T-helper 2 cell (primary cell): Measurements from ENCODE around the gene NOS1AP.
"Not testable (repeated sequence)": the region's sequence is repeated elsewhere in the genome, so short reads cannot be mapped to it uniquely, and the experiment has no call there.

Experiments used
- DNase-seq, 5 experiments: peaks; one replicate each; pipeline versions ENCODE4 v3.0.0 to v3.0.0-alpha.2; 2012 to 2022
- total RNA-seq, 2 donors: gene quantifications; one replicate each; lab custom pipeline; 2026; lab: John Stamatoyannopoulos, UW

NOS1AP gene
- 0 to 0.62 reads per million in 2 donors for total RNA-seq

DNA sequence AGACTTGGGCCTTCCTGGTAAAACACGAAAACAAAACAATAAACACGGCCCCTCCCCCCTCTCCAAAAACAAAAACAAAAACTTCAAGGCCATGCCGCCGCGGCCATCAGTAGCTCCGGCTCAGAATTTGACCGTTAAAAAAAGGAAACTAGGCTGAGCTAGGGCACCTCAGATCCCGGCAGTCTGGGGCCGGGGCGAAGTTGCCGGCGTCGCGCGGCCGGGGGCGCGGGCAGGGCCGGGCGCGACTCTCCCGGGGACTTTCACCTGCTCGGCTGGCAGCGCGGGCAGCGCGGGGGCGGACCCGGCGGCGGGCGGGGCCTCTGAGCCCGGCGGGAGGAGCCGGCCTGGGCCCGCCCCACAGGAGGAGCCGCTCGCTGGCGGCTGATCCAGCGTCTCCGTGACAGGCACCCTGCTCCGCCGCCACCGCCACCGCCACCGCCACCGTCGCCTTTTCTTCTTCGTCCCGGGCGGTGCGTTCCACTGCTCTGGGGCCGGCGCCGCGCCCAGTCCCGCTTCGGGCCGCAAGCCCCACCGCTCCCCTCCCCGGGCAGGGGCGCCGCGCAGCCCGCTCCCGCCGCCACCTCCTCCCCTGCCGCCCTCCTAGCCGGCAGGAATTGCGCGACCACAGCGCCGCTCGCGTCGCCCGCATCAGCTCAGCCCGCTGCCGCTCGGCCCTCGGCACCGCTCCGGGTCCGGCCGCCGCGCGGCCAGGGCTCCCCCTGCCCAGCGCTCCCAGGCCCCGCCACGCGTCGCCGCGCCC lies at the start of gene NOS1AP:
NOS1AP (plus strand) TSS at position 358 of the 760 bp plus-strand sequence. CDS start 487 bp downstream, outside the sequence.
- DNase-seq: peak; percentile 38 to 82 (median 59)

DNA sequence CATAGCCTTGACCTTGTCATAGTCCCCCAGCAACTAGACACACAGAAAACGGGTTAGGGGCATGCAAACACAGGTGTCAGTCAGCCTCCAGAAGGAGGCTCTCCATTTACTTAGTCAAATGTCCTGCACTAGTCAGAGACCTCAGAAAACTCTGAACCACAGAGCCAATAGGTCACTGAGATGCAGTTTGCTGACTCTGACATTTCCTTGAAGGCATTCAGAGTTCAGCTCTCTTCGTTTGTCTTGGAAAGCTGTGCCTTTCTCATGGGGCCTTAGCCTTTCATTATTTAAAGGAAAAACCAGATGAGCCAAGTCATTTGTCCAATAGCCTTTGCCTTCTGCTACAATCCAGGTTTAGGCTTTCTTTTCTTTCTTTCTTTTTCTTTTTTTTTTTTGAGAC lies 49.3 kb upstream of the NOS1AP start:
- no peak for DNase-seq

DNA sequence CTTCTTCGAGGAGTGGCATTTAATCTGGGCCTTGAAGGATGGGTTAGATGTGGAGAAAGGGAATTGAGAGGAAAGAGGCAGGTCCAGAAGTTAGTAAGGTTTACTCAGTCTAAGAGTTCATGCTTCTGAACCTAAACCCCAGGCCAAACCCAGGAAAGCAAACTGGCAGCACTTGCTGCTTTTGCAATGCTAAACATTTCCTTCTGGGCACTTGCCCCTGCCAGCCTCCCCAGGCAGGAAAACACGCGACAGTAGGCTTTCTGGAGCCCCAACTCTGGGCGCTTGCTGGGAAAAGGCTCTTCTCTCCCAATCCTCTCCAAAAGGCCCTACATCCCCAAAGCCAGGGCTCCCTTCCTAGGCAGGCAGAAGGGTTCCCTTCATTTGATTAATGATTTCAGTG lies 48.4 kb upstream of the NOS1AP start:
- DNase-seq: no peak

DNA sequence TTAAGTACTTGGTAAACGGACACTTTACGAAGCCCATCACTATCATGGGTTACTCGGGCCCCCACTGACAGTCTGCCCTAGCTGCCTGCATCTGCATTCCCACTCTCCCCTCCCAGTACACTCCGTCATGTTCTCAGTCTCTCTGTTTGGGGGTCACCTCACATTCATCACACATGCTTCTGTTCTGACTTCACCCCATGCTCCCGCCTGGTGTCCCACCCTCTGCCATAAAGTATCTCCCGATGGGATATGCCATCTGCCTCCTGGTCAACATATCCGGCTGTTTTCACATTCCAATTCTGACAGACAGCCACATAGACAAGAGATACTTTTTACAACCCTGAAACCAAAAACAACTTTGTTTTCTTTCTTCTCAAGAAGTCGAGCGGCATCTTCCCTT lies 46.9 kb upstream of the NOS1AP start:
- DNase-seq: no peak

DNA sequence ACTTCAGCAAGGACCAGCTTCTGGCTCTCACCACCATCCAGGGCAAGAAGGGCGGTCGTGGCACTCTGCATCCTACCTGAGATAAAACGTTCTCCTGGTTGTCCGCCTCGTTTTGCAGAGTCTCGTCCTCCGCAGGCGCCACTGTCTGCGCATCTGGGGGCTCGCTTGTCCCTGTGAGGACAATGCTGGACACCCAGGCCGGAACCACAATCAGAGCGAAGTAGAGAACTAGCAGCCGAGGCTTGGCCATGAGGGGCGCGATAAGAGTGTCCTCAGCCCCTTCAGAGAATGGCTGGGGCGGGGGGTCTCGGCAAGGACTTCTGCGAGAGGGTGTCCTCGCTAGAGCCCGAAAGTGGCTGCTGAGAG lies 46.3 kb upstream of the NOS1AP start:
- no peak for DNase-seq

DNA sequence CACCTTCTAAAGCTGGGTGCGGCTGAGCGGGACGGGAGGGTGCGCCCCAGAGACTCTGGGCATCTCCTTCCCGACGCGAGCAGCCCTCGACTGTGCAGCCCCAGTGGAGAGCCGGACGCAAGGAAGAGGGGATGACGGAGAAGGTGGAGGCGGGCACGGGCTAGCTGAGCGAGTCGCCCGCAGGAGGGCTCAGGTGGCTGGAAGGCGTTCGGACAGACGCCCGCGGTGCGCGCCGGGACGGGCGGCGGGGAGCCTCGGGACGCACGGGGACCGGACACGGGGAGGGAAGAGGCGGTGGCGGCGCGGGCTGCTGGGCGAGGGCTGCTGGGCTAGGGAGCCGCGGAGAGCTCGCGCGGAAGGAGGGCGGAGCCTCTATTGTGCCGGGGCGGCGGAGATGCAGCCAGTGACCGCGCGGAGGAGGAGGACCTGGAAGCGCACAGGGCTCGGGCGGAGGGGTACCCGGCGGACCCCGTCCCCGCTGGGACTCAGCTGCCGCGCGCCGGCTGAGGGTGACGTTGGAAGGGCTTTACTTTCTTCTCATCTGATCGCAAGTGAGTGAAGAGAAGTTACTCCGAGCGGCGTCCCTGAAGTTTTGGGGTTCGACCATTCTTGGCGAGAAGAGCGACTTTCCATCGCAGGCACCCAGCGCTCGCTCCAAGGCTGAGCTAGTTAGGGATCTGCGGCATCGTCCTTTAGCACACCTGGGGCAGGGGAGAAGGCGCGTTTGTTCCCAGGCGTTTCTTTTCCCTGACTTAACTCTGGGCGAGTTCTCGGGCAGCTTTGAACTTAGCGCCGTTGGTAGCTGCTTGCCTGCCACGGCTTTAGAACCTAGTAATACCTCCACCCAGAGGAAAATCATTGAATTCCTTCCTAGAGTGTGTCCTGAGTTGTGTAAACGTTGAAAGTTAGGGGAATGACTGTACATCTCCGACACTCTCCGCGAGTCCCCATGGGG lies 45.7 kb upstream of the NOS1AP start, which contains the start of gene OLFML2B:
OLFML2B (minus strand) TSS at position 323 of the 955 bp plus-strand sequence. CDS start 439 bp downstream, outside the sequence.
- DNase-seq: peak in 3 of 5 experiments; percentile 17 to 61 (median 24)

DNA sequence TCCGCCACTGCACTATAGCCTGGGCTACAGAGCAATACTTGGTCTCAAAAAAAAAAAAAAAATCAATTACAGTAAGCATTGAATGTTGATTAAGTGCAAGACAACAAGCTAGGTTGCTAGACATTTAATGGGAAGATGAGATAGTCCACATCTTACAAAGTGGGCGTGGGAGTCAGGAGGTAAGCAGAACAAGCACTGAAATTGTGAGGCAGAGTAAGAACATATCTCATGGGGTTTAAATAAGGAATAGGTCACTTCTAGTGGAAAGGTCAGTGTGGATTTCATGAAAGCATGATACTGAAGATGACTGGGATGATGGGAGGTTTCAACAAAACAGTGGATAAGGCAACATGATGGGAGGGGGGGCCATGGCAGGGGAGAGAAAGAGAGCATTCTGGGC lies 44.0 kb upstream of the NOS1AP start:
- no peak for DNase-seq

DNA sequence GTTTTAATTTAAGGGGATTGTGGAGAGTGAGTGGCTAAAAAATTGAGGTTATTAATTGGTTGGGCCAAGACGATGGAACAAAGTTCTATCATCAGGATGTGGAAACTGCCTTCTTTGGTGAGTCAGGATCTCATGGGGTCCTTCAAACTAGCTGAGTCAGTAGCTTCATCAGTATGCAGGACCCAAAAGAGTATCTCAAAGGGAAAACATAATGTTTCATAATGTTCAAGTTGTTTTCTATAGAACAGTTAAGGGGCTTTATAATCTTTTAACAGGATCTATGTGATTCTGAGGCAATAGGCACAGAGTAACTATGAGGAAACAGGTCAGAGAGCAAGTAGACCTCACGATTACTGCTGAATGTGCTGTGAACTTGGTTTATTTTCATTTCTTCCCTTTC lies 42.6 kb upstream of the NOS1AP start:
- no peak for DNase-seq

DNA sequence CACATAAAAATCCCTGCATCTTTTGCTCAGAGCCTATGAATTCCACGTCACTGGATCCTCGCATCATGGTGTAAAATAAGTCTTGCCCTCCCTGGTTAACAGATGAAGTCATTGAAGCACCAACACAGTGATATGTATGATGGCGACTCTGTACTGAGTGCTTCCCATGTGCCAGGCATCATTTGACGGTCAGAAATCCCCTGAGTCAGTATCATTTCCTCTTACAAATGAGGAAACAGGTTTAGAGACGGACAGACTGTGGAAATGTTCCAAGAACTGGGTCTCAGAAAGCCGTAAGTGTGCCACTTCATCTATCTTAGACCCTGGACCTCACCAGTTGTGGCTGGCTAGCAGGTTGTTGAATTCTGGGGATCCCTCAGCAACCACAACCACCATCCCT lies 40.8 kb upstream of the NOS1AP start:
- no peak for DNase-seq

DNA sequence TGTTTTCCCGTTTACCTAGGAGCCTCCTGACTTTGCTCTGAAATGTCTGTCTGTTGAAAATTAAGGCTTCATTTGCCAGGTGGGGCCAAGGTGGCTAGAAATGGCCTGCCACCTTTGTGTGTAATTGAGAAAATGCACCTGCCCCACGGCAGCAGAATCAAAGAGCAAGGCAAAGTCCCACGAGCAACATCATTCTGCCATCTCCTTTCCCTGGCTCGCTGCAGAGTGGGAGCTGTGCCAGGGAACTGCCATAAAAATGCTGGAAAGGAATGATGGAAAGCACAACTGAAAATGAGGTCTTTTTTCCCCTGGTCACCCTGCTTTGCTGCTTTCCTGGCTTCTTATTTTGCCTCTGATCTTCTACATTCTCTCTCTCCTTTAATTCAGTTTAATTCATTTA lies 40.3 kb upstream of the NOS1AP start:
- DNase-seq: no peak

DNA sequence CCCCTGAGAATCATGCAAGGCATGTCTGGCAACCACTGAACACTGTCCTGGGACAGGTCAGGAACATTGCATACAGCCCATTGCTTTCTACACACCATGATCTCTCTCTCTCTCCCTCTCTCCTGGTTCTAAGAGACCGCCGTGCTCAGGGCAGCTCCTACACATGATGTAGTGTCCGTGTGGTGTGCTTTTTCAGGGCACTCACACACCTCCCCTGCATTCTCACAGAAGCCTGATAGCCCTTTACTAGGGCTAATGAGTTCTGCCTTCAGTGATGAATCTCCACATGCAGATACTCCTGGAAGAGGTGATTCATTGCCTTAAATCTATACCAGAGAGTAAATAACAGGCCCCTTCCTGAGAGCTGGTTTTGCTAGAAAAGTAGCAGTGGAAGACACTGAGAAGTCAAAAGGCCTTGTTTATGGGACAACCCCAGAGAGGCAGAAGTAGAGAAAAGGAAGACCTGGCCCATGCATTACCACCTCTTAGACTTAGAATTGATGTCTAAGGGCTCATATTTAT lies 38.7 kb upstream of the NOS1AP start:
- no peak for DNase-seq

DNA sequence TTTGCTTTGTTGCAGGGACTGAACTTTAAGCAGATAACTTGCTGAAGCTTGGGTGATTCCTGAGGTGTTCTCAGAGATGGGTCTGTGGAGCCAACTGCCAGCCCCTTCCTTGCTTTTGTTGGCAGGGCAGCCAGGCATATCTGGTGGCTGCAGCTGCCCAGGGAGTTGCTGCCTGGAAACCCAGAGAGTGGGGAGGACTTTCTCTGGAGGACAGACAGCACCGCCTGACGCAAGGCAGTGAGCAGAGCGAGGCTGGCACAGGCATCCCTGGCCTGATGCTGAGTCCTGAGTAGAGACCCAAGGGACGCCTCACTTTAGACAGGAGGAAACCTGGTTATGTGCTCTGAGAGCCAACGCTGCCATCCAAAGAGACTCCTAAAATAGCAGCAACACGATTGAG lies 36.1 kb upstream of the NOS1AP start:
- no peak for DNase-seq

DNA sequence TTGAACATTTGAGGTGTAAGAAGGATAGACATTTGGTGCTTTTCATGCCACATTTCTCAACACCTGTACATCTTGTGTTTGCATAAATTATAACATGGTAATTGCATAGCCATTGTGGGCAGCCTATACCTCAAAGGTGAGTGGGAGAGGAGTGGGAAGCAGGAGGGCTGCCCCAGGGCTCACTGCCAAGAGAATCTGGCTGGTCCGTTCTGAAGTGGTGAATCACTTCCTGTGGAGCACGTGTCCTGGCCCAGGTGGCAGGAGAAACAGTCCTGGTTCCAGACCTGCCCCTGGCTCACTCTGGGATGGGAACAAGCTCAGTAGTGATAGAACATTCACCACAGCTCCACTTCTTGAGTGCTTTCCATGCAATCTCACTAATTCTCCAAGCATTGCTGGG lies 34.2 kb upstream of the NOS1AP start:
- no peak for DNase-seq

DNA sequence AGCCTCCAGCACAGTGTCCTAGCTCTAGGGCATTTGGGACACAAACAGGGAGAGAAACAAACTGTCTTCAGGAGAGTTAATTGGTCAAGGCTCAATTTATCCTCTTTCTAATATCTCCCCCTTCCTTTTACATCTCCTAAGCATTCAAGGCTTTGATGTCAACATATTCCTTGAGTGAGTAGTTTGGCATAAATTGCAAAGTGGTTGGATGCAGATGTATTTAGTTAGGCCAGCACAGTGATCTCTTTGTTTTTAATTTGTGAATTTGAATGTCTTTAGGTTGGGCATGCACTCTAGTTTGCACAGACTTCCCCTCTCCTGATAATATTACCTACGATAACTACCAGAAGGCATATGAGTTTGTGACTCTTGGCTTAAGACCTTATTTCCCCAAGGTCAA lies 33.3 kb upstream of the NOS1AP start:
- DNase-seq: no peak

DNA sequence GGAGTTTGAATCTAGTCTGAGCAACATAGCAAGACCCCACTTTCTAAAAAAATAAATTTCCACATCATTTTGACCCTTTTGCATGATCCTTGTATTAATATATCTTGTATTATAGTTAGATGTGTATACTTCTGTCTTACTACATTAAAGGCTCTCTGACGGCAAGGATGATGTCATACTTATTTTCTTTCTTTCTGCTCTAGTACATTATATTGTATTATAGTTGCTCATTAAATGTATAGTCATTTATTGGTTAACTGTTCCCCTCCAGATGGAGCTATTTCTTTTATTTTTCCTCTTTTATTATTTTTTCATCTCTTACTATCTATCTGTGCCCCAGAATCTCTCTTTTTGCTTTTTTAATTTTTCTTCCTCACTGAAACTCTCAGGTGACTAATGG lies 30.9 kb upstream of the NOS1AP start:
- no peak for DNase-seq

DNA sequence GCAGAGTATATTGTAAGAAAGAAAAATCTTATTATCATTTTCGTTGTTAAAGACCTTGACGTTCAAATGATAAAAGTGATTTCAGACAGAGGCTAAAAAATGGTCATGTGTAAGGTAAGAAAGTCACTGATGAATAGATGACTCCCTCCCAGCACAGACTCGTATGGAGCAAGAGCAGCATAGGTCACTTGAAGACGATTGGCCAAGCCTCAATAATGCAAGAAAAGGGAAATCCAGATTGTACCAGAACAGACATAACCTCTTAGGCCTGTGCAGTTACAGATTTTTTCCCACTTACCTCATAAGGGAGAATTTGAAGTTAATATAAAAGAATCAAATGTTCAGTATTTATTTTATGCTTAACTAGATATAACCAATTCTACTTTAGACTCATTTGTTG lies 29.5 kb upstream of the NOS1AP start:
- no peak for DNase-seq

DNA sequence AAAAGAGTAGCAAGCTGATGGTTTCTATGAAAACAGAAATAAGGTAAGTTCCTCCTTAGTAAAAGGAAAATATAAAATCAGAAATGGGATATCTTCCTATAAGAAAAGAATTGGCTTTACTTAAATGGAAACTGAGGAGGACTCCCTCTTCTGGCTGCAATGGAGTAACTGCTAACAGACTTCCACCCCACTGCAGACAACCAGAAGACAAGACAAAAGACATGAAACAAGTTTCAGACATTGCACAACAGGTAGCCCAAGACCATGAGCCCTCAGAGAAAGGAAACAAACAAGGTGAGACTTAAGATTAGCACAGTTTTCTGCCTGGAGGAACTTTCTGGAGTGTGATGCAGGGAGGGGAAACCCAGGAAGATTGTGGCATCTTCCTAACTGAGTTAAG lies 28.8 kb upstream of the NOS1AP start:
- peak in 1 of 5 experiments; percentile 51 for DNase-seq

DNA sequence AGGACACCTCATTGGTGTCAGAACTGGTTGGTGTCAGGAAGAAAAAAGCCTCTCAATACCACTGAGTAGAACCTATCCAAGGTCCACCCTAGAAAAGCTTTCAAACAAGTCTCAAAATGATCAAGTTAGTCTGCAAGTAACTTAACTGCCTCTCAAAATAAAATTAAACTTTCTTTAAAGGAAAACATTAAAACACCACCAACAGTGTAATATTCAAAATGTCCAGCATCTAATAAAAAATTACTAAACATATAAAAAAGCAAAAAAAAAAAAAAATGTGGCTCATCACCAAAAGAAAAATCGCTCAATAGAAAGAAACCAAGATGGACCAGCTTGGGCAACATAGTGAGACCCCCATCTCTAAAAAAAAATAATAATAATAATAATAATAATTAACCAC lies 27.1 kb upstream of the NOS1AP start:
- no peak for DNase-seq

DNA sequence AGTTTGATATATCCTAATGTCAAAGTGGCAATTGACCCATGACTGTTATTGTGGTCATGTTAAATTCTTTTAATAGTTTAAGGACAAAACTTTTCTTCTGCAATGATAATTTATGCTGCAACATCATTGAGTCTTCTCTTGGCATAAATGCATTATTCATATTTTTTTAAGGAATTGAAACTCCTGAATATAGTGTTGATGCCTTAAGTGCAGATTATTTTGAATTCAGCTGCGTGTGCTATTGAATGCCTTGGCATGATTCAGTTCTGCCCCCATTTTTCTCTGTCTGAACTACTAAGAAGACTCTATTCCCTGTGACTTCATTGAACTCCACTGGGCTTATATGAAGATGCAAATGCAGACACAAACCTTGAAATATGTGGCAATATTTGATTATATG lies 22.6 kb upstream of the NOS1AP start:
- DNase-seq: no peak

DNA sequence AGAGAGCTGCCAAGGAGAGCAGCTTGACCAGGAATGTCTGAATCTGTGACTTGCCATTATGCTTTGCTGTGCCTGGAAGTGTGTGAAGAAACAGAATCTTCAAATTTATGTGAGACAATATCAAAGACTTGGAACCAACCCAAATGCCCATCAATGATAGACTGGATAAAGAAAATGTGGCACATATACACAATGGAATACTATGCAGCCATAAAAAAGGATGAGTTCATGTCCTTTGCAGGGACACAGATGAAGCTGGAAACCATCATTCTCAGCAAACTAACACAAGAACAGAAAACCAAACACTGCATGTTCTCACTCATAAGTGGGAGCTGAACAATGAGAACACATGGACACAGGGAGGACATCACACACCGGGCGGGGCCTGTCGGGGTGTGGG lies 15.5 kb upstream of the NOS1AP start:
- not testable (repeated sequence) for DNase-seq

DNA sequence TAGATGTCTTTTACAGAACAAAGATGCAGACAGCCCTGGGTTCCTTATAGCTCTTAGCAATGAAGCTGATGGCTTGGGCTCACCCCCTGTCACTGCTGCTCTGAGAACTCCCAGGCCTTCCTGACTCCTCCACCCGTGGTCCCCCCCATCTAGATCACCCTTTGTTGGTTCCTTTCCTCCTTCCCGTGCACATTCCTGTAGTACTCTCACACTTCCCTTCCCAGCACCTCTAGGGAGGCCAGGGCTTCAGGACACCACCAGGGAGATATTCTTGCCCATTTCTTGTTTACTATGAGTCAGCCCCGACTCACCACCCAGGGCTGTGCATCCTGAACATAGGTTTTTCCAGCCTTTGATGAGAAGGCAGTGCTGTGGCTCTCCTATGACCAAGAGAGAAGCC lies 14.4 kb upstream of the NOS1AP start:
- DNase-seq: no peak

DNA sequence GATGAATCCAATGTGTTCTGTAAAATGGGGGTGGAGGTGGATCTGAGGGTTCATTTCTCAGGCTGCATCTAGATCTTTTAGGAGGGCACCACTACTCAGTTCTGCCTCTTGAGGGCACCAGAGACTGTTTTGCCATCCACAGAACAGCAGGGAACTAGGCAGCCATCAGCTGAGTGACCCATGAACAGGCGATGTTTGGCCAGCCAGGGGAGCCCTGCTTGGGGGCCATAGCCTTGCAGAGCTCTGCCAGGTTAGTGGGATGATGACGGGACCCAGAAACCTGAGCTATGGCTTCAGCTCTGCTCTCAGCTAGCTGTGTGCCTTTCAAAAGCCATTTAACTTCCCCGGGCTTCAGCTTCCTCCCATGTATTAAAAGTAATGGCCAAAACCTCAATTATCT lies 13.4 kb upstream of the NOS1AP start:
- peak in 2 of 5 experiments; percentile 6 to 44 for DNase-seq

DNA sequence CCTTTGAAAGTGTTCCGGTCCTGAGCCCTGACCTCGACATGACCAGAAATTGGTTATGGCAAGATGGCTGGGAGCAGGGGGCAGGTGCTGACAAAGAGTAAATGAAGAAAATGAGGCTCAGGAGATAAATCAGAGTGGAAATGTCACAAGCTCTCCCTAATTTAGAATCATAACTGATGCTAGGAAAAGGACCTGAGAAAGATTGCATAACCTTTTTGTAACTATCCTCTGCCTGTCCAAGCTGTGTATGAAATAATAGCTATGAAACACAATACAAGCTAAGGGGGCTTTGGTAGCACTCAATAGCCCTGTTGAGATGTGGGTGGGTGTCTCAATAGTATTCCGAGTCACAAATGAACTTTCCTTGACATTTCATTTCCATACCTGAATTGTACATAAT lies 12.9 kb upstream of the NOS1AP start:
- DNase-seq: no peak

DNA sequence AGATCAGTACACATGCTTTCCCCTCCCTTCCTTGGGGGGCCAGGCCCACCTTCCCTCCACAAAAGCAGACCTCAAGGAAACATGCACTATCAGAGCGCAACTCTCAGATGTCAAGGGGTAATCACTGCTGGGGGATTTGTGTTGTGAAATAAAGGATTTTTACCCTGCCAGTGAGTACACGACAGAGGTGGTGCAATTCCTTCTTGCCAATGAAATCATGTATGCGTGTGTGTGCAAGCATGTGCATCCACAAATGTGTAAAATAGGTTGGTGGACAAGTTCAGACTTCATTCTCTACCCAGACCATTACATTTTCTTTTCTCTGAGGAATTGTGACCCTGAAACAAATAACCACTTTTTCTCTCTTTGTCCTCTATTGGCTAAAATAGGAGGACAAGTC lies 9.8 kb upstream of the NOS1AP start:
- DNase-seq: no peak
